ENCODE data around the gene MTMR3. TPM values are rescaled to one million over a fixed set of nuclear protein-coding genes. Genes with fewer than 3 reads are reported as not detected.
A peak's percentile ranks its signal among the peaks of the same experiment; 100 is the strongest.

Gene MTMR3
- total RNA-seq, 1 donor: 36.9 TPM

GRCh38 chr22:29842172-29842571, 40.8 kb upstream of the MTMR3 start:
- H3K9me3 ChIP-seq (ENCODE audit: low read depth, low read length): peaks cover 2% of the 10 kb centered on the region
- no peak overlapping the region for H3K4me3 ChIP-seq (ENCODE audit: insufficient read depth, low read length)
- H3K27ac ChIP-seq (ENCODE audit: low read depth, low read length): peak overlapping the region; percentile 77
- H2AFZ ChIP-seq (ENCODE audit: low read length): no peak overlapping the region
- H4K20me1 ChIP-seq (ENCODE audit: insufficient read depth, low read length): no peaks in the 10 kb centered on the region
- TF ChIP-seq, protein P1, sequence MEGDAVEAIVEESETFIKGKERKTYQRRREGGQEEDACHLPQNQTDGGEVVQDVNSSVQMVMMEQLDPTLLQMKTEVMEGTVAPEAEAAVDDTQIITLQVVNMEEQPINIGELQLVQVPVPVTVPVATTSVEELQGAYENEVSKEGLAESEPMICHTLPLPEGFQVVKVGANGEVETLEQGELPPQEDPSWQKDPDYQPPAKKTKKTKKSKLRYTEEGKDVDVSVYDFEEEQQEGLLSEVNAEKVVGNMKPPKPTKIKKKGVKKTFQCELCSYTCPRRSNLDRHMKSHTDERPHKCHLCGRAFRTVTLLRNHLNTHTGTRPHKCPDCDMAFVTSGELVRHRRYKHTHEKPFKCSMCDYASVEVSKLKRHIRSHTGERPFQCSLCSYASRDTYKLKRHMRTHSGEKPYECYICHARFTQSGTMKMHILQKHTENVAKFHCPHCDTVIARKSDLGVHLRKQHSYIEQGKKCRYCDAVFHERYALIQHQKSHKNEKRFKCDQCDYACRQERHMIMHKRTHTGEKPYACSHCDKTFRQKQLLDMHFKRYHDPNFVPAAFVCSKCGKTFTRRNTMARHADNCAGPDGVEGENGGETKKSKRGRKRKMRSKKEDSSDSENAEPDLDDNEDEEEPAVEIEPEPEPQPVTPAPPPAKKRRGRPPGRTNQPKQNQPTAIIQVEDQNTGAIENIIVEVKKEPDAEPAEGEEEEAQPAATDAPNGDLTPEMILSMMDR (IDR thresholded peaks at IDR 0.05; ENCODE audit: extremely low read depth, low read depth, low read length): no peak
- DNase-seq (ENCODE audit: insufficient read length, low spot score, missing footprints): no peak
- peaks cover 23% of the 10 kb centered on the region for H3K4me1 ChIP-seq (ENCODE audit: insufficient read depth, low read length)
- peaks cover 9% of the 10 kb centered on the region for H3K79me2 ChIP-seq (ENCODE audit: insufficient read depth, low read length)
- H3K36me3 ChIP-seq (ENCODE audit: insufficient read depth, low read length): no peaks in the 10 kb centered on the region
- peak overlapping the region; percentile 35 for H3K4me2 ChIP-seq (ENCODE audit: insufficient read depth, low read length)
- H3K27me3 ChIP-seq (ENCODE audit: insufficient read depth, low read length): no peaks in the 10 kb centered on the region

GRCh38 chr22:29842740-29843139, 40.2 kb upstream of the MTMR3 start:
- peak overlapping the region; percentile 35 for H3K4me2 ChIP-seq (ENCODE audit: insufficient read depth, low read length)

GRCh38 chr22:29846290-29846689, 36.7 kb upstream of the MTMR3 start:
- Histone ChIP-seq H3K79me2 (ENCODE audit: insufficient read depth, low read length) (no peaks in the 10 kb centered on the region), H2AFZ (ENCODE audit: low read length) (no peak overlapping the region), H3K4me1 (ENCODE audit: insufficient read depth, low read length) (peaks cover 15% of the 10 kb centered on the region), H3K36me3 (ENCODE audit: insufficient read depth, low read length) (no peaks in the 10 kb centered on the region), H3K9me3 (ENCODE audit: low read depth, low read length) (peaks cover 2% of the 10 kb centered on the region), H3K27ac (ENCODE audit: low read depth, low read length) (no peak overlapping the region), H3K4me3 (ENCODE audit: insufficient read depth, low read length) (no peak overlapping the region), H3K27me3 (ENCODE audit: insufficient read depth, low read length) (peaks cover 3% of the 10 kb centered on the region), H4K20me1 (ENCODE audit: insufficient read depth, low read length) (no peaks in the 10 kb centered on the region), H3K4me2 (ENCODE audit: insufficient read depth, low read length) (no peak overlapping the region)
- DNase-seq (ENCODE audit: insufficient read length, low spot score, missing footprints): no peak
- TF ChIP-seq, protein P1 (IDR thresholded peaks at IDR 0.05; ENCODE audit: extremely low read depth, low read depth, low read length): no peak

More at GRCh38 chr22:29842740-29843139, 40.2 kb upstream of the MTMR3 start:
- Histone ChIP-seq H3K9me3 (ENCODE audit: low read depth, low read length) (peaks cover 2% of the 10 kb centered on the region), H3K79me2 (ENCODE audit: insufficient read depth, low read length) (peaks cover 3% of the 10 kb centered on the region), H3K4me1 (ENCODE audit: insufficient read depth, low read length) (peaks cover 18% of the 10 kb centered on the region), H2AFZ (ENCODE audit: low read length) (no peak overlapping the region), H3K27ac (ENCODE audit: low read depth, low read length) (peak overlapping the region; percentile 77), H3K36me3 (ENCODE audit: insufficient read depth, low read length) (no peaks in the 10 kb centered on the region), H3K4me3 (ENCODE audit: insufficient read depth, low read length) (no peak overlapping the region), H3K27me3 (ENCODE audit: insufficient read depth, low read length) (no peaks in the 10 kb centered on the region), H4K20me1 (ENCODE audit: insufficient read depth, low read length) (no peaks in the 10 kb centered on the region)
- DNase-seq (ENCODE audit: insufficient read length, low spot score, missing footprints): peak; percentile 94
- TF ChIP-seq, protein P1 (IDR thresholded peaks at IDR 0.05; ENCODE audit: extremely low read depth, low read depth, low read length): no peak

- Histone ChIP-seq H4K20me1 (ENCODE audit: insufficient read depth, low read length) (no peaks in the 10 kb centered on the region), H3K4me3 (ENCODE audit: insufficient read depth, low read length) (no peak overlapping the region), H3K79me2 (ENCODE audit: insufficient read depth, low read length) (no peaks in the 10 kb centered on the region), H3K36me3 (ENCODE audit: insufficient read depth, low read length) (no peaks in the 10 kb centered on the region), H3K9me3 (ENCODE audit: low read depth, low read length) (peaks cover 2% of the 10 kb centered on the region), H2AFZ (ENCODE audit: low read length) (peak overlapping the region; percentile 22), H3K4me2 (ENCODE audit: insufficient read depth, low read length) (no peak overlapping the region), H3K4me1 (ENCODE audit: insufficient read depth, low read length) (peaks cover 5% of the 10 kb centered on the region), H3K27me3 (ENCODE audit: insufficient read depth, low read length) (peaks cover 3% of the 10 kb centered on the region), H3K27ac (ENCODE audit: low read depth, low read length) (no peak overlapping the region)
- no peak for DNase-seq (ENCODE audit: insufficient read length, low spot score, missing footprints)
- TF ChIP-seq, protein P1 (IDR thresholded peaks at IDR 0.05; ENCODE audit: extremely low read depth, low read depth, low read length): no peak
Observed at GRCh38 chr22:29848111-29848510, 34.9 kb upstream of the MTMR3 start.

All from osteoblast (primary cell).